Head of caudate nucleus (tissue), 42 donors: ENCODE data around the gene PTPN4.

Experiments
- DNase-seq, 42 donors: peaks; one replicate each; pipeline versions ENCODE4 v3.0.0 to v3.0.0-alpha.2; 2020 to 2021; ENCODE audit warnings: mixed read lengths in 7 of 42
- intact Hi-C: fragments of 100-400 bp; cut with DNase I; formaldehyde crosslinking; loops from one replicate; pipeline ENCODE4 v1.15.0; 2022

Gene PTPN4

GRCh38 chr2:119730671-119731177, 29.0 kb upstream of the PTPN4 start:
- peak in 1 of 42 donors; percentile 23 for DNase-seq
- intact Hi-C loops = no loop called here

- peak in 1 of 42 donors; percentile 24 for DNase-seq
- intact Hi-C loops = no loop called here
Observed at GRCh38 chr2:119731983-119732382, 27.7 kb upstream of the PTPN4 start.

- intact Hi-C loops = no loop called here
- peak in 1 of 42 donors; percentile 24 for DNase-seq
Observed at GRCh38 chr2:119732601-119733164, 27.0 kb upstream of the PTPN4 start.

GRCh38 chr2:119734047-119734446, 25.7 kb upstream of the PTPN4 start:
- intact Hi-C loops = no loop called here

GRCh38 chr2:119735565-119735964, 24.2 kb upstream of the PTPN4 start:
- DNase-seq = no peak
- intact Hi-C loops = no loop called here

More at GRCh38 chr2:119734047-119734446, 25.7 kb upstream of the PTPN4 start:
- no peak for DNase-seq

- intact Hi-C loops = no loop called here
- DNase-seq = no peak
Observed at GRCh38 chr2:119736021-119736420, 23.7 kb upstream of the PTPN4 start.

- intact Hi-C loops = no loop called here
- DNase-seq = peak in 23 of 42 donors; percentile 5 to 62 (median 28)
Observed at GRCh38 chr2:119739580-119740255, 20.0 kb upstream of the PTPN4 start.

- DNase-seq = peak in 25 of 42 donors; percentile 18 to 68 (median 47)
- intact Hi-C loops = no loop called here
Observed at GRCh38 chr2:119741001-119741400, 18.7 kb upstream of the PTPN4 start.

- intact Hi-C loops = no loop called here
- DNase-seq = peak in 1 of 42 donors; percentile 22
Observed at GRCh38 chr2:119741868-119742267, 17.9 kb upstream of the PTPN4 start.

GRCh38 chr2:119744335-119744939, 15.3 kb upstream of the PTPN4 start:
- intact Hi-C loops = no loop called here
- peak in 1 of 42 donors; percentile 27 for DNase-seq

- intact Hi-C loops = no loop called here
- DNase-seq = no peak
Observed at GRCh38 chr2:119745566-119745965, 14.2 kb upstream of the PTPN4 start.

GRCh38 chr2:119746836-119747686, 12.7 kb upstream of the PTPN4 start:
- no peak for DNase-seq
- intact Hi-C loops = no loop called here

GRCh38 chr2:119748135-119748534, 11.6 kb upstream of the PTPN4 start:
- DNase-seq = no peak
- intact Hi-C loops = no loop called here

GRCh38 chr2:119749477-119750012, 10.2 kb upstream of the PTPN4 start:
- DNase-seq = no peak
- intact Hi-C loops = loop anchor here (5.0 kb wide), 1 partner anchor 78 kb away; no protein-coding TSS in a partner anchor

GRCh38 chr2:119751706-119752105, 8.0 kb upstream of the PTPN4 start:
- intact Hi-C loops = loop anchor here (5.0 kb wide), 1 partner anchor 76 kb away; no protein-coding TSS in a partner anchor
- no peak for DNase-seq

GRCh38 chr2:119753041-119753929, 6.4 kb upstream of the PTPN4 start:
- intact Hi-C loops = loop anchor here (5.0 kb wide), 1 partner anchor 74 kb away; no protein-coding TSS in a partner anchor
- peak in 19 of 42 donors; percentile 14 to 72 (median 37) for DNase-seq

- intact Hi-C loops = loop anchor here (5.0 kb wide), 1 partner anchor 73 kb away; no protein-coding TSS in a partner anchor
- no peak for DNase-seq
Observed at GRCh38 chr2:119753930-119754321, 5.8 kb upstream of the PTPN4 start.

GRCh38 chr2:119755906-119756305, 3.8 kb upstream of the PTPN4 start:
- DNase-seq = no peak
- intact Hi-C loops = no loop called here
